HepG2 (cell line): ENCODE measurements around the gene NSMF. TPM values are rescaled to one million over a fixed set of nuclear protein-coding genes. Genes with fewer than 3 reads are reported as not detected.

Experiments used
- DR1 ChIP-seq: sonication (generic); formaldehyde crosslinking; IDR thresholded peaks from 2 replicates; pipeline ENCODE4 v1.8.0; 2021; ENCODE audit warnings: mild to moderate bottlenecking, missing genetic modification reagents, inconsistent platforms
- EED ChIP-seq: sonication (generic); formaldehyde crosslinking; IDR thresholded peaks from 2 replicates; pipeline ENCODE4 v1.5.0; 2020; ENCODE audit warnings: mild to moderate bottlenecking, missing genetic modification reagents
- KDM5B ChIP-seq: sonication (generic); formaldehyde crosslinking; IDR thresholded peaks from 2 replicates; pipeline ENCODE4 v1.4.0; 2020; ENCODE audit warnings: missing genetic modification reagents, mild to moderate bottlenecking, borderline replicate concordance
- MTA1 ChIP-seq: sonication (generic); formaldehyde crosslinking; IDR thresholded peaks from 2 replicates; pipeline ENCODE4 v1.4.0; 2020; ENCODE audit warnings: missing genetic modification reagents, mild to moderate bottlenecking, borderline replicate concordance
- SAFB2 ChIP-seq: sonication (generic); formaldehyde crosslinking; IDR thresholded peaks from 2 replicates; pipeline ENCODE4 v1.5.1; 2020; ENCODE audit warnings: missing genetic modification reagents, low read depth, mild to moderate bottlenecking, borderline replicate concordance
- SPEN ChIP-seq: sonication (generic); formaldehyde crosslinking; IDR thresholded peaks from 2 replicates; pipeline ENCODE4 v1.5.1; 2020; ENCODE audit warnings: low read depth, mild to moderate bottlenecking, missing genetic modification reagents
- TSC22D2 ChIP-seq: sonication (generic); formaldehyde crosslinking; IDR thresholded peaks from 2 replicates; pipeline ENCODE4 v1.5.1; 2020; ENCODE audit warnings: missing genetic modification reagents, mild to moderate bottlenecking, borderline replicate concordance
- ZNF225 ChIP-seq: sonication (generic); formaldehyde crosslinking; IDR thresholded peaks from 2 replicates; pipeline ENCODE4 v1.4.0; 2020; ENCODE audit warnings: mild to moderate bottlenecking, missing genetic modification reagents
- ZNF335 ChIP-seq: sonication (generic); formaldehyde crosslinking; IDR thresholded peaks from 2 replicates; pipeline ENCODE4 v1.4.0; 2020; ENCODE audit warnings: missing genetic modification reagents
- ZNF350 ChIP-seq: sonication (generic); formaldehyde crosslinking; IDR thresholded peaks from 2 replicates; pipeline ENCODE4 v1.4.0; 2020; ENCODE audit warnings: mild to moderate bottlenecking, low read depth, missing genetic modification reagents, borderline replicate concordance
- ZSCAN12 ChIP-seq: sonication (generic); formaldehyde crosslinking; IDR thresholded peaks from 2 replicates; pipeline ENCODE4 v1.9.0; 2021; ENCODE audit warnings: mild to moderate bottlenecking, missing genetic modification reagents
- polyA plus RNA-seq, 8 experiments: library from polyadenylated mRNA; depleted of rRNA in 3 of 8; stranded (reverse) in 7 of 8; unstranded in 1 of 8; fragments of >200 nt; fragmentation: Illumina TruSeq in 4 of 8; extraction: Trizol in 4 of 8; gene quantifications; 2 replicates each; pipeline versions ENCODE4 v1.2.1 to v1.2.3, GENCODE V29; 2011 to 2016; ENCODE audit warnings: low read depth in 4 of 8, missing spikeins in 1 of 8, mixed read lengths in 1 of 8; ENCODE audit not compliant: insufficient read depth in 1 of 8
- total RNA-seq, 5 experiments: library from RNA; depleted of rRNA; stranded (reverse); fragments of >200 nt; fragmentation: Illumina TruSeq; extraction: Trizol; gene quantifications; 2 replicates each; pipeline ENCODE4 v1.2.3, GENCODE V29; 2016; ENCODE audit warnings: low read depth in 1 of 5
- TF ChIP-seq, protein P1 (sequence below): sonication (generic); formaldehyde crosslinking; IDR thresholded peaks from one replicate; pipeline ENCODE4 v1.5.1; 2020; ENCODE audit warnings: mild to moderate bottlenecking, missing genetic modification reagents; ENCODE audit errors: not compliant biosample characterization
- TF ChIP-seq, protein P2 (sequence below), 2 experiments: sonication (generic) in 1 of 2; formaldehyde crosslinking in 1 of 2; IDR thresholded peaks; 2 replicates each; pipeline versions ENCODE4 v1.4.0 to v1.6.1; 2018 to 2020; ENCODE audit warnings: missing genetic modification reagents in 2 of 2, borderline replicate concordance in 1 of 2, low read depth in 1 of 2, mild to moderate bottlenecking in 1 of 2, missing biosample characterization in 1 of 2
- TF ChIP-seq, protein P3 (sequence below): sonication (generic); formaldehyde crosslinking; IDR thresholded peaks from 2 replicates; pipeline ENCODE4 v1.8.1; 2023; ENCODE audit warnings: mild to moderate bottlenecking, inconsistent platforms, moderate library complexity, missing genetic modification reagents, borderline replicate concordance

Gene NSMF
- total and polyA plus RNA-seq, 2 of the 13 experiments (the other 11 are each of a cell fraction or from before 2014, with no cell fraction given) = 44.3 to 183 TPM

DNA sequence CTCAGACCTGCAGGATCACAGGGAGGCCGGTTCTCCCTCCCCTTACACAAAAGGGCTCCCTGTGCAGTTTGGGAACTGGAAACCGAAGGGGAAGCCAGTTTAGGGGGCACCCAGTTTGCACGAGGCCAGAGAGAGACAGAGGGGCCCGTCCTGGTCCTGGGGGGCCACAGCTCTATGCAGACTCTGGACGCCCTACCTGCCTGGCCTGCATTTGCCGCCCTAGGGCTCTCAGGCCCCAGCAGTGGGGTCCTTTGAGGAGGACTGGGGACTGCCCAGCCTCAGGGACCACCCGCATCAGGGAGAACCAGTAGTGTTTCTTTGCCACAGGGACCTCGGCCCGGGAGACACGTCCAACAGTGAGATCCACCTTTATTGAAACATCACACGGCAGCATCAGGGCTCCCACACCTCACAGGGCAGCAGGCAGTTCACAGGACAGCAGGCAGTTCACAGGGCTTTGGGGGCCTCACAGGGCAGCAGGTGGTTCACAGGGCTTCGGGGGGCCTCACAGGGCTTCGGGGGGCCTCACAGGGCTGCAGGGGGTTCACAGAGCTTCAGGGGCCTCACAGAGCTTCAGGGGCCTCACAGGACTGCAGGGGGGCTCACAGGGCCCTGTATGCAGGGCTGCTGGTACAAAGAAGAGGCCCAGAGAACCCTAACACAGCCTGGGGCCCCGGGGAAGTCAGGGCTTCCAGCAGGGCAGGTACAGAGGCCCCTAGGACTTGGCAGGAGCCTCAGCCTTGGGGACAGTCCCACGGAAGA is 648 bp upstream of the NSMF start (continued):
- TF ChIP-seq, protein P1, sequence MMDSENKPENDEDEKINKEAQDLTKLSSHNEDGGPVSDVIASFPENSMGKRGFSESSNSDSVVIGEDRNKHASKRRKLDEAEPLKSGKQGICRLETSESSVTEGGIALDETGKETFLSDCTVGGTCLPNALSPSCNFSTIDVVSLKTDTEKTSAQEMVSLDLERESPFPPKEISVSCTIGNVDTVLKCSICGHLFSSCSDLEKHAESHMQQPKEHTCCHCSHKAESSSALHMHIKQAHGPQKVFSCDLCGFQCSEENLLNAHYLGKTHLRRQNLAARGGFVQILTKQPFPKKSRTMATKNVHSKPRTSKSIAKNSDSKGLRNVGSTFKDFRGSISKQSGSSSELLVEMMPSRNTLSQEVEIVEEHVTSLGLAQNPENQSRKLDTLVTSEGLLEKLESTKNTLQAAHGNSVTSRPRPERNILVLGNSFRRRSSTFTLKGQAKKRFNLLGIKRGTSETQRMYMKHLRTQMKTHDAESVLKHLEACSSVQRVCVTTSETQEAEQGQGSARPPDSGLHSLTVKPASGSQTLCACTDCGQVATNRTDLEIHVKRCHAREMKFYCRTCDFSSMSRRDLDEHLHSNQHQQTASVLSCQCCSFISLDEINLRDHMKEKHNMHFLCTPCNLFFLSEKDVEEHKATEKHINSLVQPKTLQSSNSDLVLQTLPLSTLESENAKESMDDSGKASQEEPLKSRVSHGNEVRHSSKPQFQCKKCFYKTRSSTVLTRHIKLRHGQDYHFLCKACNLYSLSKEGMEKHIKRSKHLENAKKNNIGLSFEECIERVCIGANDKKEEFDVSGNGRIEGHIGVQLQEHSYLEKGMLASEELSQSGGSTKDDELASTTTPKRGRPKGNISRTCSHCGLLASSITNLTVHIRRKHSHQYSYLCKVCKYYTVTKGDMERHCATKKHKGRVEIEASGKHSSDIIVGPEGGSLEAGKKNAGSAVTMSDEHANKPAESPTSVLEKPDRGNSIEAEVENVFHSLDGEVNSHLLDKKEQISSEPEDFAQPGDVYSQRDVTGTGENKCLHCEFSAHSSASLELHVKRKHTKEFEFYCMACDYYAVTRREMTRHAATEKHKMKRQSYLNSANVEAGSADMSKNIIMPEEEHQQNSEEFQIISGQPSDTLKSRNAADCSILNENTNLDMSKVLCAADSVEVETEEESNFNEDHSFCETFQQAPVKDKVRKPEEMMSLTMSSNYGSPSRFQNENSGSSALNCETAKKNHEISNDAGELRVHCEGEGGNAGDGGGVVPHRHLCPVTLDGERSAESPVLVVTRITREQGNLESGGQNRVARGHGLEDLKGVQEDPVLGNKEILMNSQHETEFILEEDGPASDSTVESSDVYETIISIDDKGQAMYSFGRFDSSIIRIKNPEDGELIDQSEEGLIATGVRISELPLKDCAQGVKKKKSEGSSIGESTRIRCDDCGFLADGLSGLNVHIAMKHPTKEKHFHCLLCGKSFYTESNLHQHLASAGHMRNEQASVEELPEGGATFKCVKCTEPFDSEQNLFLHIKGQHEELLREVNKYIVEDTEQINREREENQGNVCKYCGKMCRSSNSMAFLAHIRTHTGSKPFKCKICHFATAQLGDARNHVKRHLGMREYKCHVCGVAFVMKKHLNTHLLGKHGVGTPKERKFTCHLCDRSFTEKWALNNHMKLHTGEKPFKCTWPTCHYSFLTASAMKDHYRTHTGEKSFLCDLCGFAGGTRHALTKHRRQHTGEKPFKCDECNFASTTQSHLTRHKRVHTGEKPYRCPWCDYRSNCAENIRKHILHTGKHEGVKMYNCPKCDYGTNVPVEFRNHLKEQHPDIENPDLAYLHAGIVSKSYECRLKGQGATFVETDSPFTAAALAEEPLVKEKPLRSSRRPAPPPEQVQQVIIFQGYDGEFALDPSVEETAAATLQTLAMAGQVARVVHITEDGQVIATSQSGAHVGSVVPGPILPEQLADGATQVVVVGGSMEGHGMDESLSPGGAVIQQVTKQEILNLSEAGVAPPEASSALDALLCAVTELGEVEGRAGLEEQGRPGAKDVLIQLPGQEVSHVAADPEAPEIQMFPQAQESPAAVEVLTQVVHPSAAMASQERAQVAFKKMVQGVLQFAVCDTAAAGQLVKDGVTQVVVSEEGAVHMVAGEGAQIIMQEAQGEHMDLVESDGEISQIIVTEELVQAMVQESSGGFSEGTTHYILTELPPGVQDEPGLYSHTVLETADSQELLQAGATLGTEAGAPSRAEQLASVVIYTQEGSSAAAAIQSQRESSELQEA (CRISPR knock-in tag) = peak; percentile 28
- TF ChIP-seq ZNF335 (peak; percentile 98), MTA1 (CRISPR knock-in tag) (no peak), KDM5B (CRISPR knock-in tag) (peak; percentile 57; the same call in 1 of the 2 replicates), ZNF225 (0 out of 2 replicates have a peak, but pooled peaks have one; percentile 19), DR1 (CRISPR knock-in tag) (peak; percentile 22; the same call in 1 of the 2 replicates), TSC22D2 (CRISPR knock-in tag) (peak; percentile 52; the same call in 1 of the 2 replicates), SAFB2 (CRISPR knock-in tag) (0 out of 2 replicates have a peak, but pooled peaks have one; percentile 47), SPEN (CRISPR knock-in tag) (0 out of 2 replicates have a peak, but pooled peaks have one; percentile 35), ZSCAN12 (no peak), ZNF350 (CRISPR knock-in tag) (peak; percentile 46; the same call in 1 of the 2 replicates), EED (CRISPR knock-in tag) (peak; percentile 63; the same call in 1 of the 2 replicates)
- TF ChIP-seq, protein P2, sequence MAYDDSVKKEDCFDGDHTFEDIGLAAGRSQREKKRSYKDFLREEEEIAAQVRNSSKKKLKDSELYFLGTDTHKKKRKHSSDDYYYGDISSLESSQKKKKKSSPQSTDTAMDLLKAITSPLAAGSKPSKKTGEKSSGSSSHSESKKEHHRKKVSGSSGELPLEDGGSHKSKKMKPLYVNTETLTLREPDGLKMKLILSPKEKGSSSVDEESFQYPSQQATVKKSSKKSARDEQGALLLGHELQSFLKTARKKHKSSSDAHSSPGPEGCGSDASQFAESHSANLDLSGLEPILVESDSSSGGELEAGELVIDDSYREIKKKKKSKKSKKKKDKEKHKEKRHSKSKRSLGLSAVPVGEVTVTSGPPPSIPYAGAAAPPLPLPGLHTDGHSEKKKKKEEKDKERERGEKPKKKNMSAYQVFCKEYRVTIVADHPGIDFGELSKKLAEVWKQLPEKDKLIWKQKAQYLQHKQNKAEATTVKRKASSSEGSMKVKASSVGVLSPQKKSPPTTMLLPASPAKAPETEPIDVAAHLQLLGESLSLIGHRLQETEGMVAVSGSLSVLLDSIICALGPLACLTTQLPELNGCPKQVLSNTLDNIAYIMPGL (CRISPR knock-in tag; IDR thresholded peaks at IDR 0.05; ENCODE audit: borderline replicate concordance in 1 of 2, low read depth in 1 of 2) = 0 out of 4 replicates have a peak, but pooled peaks of 1 of the 2 experiments have one; percentile 27
- TF ChIP-seq, protein P3, sequence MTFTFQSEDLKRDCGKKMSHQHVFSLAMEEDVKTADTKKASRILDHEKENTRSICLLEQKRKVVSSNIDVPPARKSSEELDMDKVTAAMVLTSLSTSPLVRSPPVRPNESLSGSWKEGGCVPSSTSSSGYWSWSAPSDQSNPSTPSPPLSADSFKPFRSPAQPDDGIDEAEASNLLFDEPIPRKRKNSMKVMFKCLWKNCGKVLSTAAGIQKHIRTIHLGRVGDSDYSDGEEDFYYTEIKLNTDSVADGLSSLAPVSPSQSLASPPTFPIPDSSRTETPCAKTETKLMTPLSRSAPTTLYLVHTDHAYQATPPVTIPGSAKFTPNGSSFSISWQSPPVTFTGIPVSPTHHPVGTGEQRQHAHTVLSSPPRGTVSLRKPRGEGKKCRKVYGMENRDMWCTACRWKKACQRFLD (CRISPR knock-in tag) = 0 out of 2 replicates have a peak, but pooled peaks have one; percentile 24
